Measurements from ENCODE around the gene SLC4A2. TPM values are rescaled to one million over a fixed set of nuclear protein-coding genes. Genes with fewer than 3 reads are reported as not detected.

Gene SLC4A2
- total RNA-seq, 1 experiment from 2014 or later = 164 TPM

DNA sequence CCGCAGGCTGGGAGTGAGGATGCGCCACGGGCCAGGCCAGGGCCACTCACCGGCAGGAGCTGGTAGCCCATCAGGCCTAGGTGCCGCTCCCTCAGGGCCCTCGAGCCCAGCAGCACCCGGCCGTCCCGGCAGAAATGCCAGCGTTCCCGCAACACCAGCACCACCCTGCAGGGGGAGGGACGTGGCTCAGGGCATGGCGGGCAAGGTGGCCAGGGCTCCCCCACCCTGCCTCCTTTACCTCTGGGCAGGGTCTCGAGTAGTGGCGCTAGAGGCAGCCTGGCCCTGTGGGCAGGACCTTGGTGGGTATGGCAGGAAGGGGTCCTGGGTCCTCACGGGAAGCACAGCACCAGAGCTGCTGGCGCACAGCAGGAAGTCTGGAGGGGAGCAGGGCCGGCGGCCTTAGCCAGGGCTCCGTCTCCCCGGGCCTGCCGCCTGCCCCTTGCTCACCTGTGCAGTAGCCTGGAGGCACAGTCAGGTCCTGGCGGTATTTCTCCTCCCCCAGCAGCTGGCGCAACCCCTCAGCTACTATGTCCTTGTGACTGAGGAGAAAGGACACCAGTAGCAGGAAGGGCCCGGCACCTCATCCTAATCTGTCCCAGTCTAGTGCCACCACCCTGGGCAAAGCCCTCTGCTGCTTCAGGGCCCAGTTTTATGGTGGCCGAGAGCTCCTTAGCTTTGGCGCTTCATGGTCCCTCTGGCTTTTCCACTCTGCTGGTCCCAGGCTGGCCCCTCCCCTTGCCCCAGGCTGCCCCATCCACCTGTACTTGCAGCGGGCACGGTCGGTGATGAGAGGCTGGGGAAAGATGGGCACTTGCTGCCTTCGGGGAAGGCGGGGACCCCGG lies 17.7 kb downstream of the SLC4A2 start (continued):
- TF ChIP-seq, protein P1, sequence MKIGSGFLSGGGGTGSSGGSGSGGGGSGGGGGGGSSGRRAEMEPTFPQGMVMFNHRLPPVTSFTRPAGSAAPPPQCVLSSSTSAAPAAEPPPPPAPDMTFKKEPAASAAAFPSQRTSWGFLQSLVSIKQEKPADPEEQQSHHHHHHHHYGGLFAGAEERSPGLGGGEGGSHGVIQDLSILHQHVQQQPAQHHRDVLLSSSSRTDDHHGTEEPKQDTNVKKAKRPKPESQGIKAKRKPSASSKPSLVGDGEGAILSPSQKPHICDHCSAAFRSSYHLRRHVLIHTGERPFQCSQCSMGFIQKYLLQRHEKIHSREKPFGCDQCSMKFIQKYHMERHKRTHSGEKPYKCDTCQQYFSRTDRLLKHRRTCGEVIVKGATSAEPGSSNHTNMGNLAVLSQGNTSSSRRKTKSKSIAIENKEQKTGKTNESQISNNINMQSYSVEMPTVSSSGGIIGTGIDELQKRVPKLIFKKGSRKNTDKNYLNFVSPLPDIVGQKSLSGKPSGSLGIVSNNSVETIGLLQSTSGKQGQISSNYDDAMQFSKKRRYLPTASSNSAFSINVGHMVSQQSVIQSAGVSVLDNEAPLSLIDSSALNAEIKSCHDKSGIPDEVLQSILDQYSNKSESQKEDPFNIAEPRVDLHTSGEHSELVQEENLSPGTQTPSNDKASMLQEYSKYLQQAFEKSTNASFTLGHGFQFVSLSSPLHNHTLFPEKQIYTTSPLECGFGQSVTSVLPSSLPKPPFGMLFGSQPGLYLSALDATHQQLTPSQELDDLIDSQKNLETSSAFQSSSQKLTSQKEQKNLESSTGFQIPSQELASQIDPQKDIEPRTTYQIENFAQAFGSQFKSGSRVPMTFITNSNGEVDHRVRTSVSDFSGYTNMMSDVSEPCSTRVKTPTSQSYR (CRISPR knock-in tag; IDR thresholded peaks at IDR 0.05) = no peak
- TF ChIP-seq, protein P2, sequence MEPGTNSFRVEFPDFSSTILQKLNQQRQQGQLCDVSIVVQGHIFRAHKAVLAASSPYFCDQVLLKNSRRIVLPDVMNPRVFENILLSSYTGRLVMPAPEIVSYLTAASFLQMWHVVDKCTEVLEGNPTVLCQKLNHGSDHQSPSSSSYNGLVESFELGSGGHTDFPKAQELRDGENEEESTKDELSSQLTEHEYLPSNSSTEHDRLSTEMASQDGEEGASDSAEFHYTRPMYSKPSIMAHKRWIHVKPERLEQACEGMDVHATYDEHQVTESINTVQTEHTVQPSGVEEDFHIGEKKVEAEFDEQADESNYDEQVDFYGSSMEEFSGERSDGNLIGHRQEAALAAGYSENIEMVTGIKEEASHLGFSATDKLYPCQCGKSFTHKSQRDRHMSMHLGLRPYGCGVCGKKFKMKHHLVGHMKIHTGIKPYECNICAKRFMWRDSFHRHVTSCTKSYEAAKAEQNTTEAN (CRISPR knock-in tag; IDR thresholded peaks at IDR 0.05) = no peak
- TF ChIP-seq ZNF423 (CRISPR knock-in tag; IDR thresholded peaks at IDR 0.05) (no peak), ELF4 (CRISPR knock-in tag; IDR thresholded peaks at IDR 0.05; ENCODE audit: low read depth) (no peak), GABPB1 (CRISPR knock-in tag; IDR thresholded peaks at IDR 0.05) (no peak), SP1 (CRISPR knock-in tag; conservative IDR thresholded peaks at IDR 0.05) (peak; percentile 66), GRHL2 (CRISPR knock-in tag; IDR thresholded peaks at IDR 0.05; ENCODE audit: insufficient replicate concordance, severe bottlenecking) (no peak), CREM (CRISPR knock-in tag; IDR thresholded peaks at IDR 0.05) (no peak), NR3C1 (CRISPR knock-in tag; conservative IDR thresholded peaks at IDR 0.05; ENCODE audit: low read depth) (no peak), NR2C2 (CRISPR knock-in tag; IDR thresholded peaks at IDR 0.05) (no peak), ESRRA (CRISPR knock-in tag; IDR thresholded peaks at IDR 0.05; ENCODE audit: borderline replicate concordance) (no peak), USF1 (CRISPR knock-in tag; IDR thresholded peaks at IDR 0.05) (no peak), STAT6 (CRISPR knock-in tag; conservative IDR thresholded peaks at IDR 0.05; ENCODE audit: low read depth) (no peak), TEAD4 (CRISPR knock-in tag; IDR thresholded peaks at IDR 0.05) (no peak), SOX15 (CRISPR knock-in tag; IDR thresholded peaks at IDR 0.05) (no peak), SMAD3 (CRISPR knock-in tag; IDR thresholded peaks at IDR 0.05; ENCODE audit: borderline replicate concordance) (no peak), ZNF263 (CRISPR knock-in tag; IDR thresholded peaks at IDR 0.05; ENCODE audit: low read depth) (no peak)
- TF ChIP-seq, protein P3, sequence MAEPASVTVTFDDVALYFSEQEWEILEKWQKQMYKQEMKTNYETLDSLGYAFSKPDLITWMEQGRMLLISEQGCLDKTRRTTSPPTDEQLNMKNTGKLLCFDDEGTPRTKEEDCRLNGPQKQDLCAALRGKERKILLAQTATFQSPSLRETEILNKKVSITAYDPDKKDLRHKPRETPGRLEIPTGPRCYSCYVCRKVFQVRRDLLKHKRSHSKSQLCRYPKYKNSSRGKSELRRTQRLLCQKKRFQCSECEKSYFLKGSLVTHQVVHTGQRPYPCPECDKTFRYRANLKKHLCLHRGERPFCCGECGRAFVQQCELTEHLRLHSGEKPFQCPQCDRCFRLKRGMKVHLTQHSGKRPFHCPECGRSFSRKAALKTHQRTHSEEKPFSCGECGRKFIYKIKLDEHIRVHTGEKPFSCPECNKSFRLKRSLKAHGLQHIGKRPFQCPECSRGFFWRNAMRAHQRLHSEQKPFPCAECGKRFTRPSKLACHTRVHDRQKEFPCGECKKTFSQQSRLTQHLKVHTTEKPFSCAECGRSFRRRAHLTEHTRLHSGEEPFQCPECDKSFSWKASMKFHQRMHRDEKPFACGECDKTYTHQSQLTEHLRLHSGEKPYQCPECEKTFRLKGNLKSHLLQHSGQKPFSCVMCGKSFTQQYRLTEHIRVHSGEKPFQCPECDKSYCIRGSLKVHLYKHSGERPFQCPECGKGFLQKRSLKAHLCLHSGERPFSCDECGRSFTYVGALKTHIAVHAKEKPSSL (CRISPR knock-in tag; conservative IDR thresholded peaks at IDR 0.05) = no peak
- TF ChIP-seq, protein P4, sequence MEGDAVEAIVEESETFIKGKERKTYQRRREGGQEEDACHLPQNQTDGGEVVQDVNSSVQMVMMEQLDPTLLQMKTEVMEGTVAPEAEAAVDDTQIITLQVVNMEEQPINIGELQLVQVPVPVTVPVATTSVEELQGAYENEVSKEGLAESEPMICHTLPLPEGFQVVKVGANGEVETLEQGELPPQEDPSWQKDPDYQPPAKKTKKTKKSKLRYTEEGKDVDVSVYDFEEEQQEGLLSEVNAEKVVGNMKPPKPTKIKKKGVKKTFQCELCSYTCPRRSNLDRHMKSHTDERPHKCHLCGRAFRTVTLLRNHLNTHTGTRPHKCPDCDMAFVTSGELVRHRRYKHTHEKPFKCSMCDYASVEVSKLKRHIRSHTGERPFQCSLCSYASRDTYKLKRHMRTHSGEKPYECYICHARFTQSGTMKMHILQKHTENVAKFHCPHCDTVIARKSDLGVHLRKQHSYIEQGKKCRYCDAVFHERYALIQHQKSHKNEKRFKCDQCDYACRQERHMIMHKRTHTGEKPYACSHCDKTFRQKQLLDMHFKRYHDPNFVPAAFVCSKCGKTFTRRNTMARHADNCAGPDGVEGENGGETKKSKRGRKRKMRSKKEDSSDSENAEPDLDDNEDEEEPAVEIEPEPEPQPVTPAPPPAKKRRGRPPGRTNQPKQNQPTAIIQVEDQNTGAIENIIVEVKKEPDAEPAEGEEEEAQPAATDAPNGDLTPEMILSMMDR (IDR thresholded peaks at IDR 0.05) = peak; percentile 45; the same call in 1 of the 2 replicates
- TF ChIP-seq, protein P5, sequence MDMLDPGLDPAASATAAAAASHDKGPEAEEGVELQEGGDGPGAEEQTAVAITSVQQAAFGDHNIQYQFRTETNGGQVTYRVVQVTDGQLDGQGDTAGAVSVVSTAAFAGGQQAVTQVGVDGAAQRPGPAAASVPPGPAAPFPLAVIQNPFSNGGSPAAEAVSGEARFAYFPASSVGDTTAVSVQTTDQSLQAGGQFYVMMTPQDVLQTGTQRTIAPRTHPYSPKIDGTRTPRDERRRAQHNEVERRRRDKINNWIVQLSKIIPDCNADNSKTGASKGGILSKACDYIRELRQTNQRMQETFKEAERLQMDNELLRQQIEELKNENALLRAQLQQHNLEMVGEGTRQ (CRISPR knock-in tag; IDR thresholded peaks at IDR 0.05) = no peak
- TF ChIP-seq, protein P6, sequence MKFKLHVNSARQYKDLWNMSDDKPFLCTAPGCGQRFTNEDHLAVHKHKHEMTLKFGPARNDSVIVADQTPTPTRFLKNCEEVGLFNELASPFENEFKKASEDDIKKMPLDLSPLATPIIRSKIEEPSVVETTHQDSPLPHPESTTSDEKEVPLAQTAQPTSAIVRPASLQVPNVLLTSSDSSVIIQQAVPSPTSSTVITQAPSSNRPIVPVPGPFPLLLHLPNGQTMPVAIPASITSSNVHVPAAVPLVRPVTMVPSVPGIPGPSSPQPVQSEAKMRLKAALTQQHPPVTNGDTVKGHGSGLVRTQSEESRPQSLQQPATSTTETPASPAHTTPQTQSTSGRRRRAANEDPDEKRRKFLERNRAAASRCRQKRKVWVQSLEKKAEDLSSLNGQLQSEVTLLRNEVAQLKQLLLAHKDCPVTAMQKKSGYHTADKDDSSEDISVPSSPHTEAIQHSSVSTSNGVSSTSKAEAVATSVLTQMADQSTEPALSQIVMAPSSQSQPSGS (CRISPR knock-in tag; IDR thresholded peaks at IDR 0.05; ENCODE audit: borderline replicate concordance, low read depth) = no peak
- TF ChIP-seq, protein P7, sequence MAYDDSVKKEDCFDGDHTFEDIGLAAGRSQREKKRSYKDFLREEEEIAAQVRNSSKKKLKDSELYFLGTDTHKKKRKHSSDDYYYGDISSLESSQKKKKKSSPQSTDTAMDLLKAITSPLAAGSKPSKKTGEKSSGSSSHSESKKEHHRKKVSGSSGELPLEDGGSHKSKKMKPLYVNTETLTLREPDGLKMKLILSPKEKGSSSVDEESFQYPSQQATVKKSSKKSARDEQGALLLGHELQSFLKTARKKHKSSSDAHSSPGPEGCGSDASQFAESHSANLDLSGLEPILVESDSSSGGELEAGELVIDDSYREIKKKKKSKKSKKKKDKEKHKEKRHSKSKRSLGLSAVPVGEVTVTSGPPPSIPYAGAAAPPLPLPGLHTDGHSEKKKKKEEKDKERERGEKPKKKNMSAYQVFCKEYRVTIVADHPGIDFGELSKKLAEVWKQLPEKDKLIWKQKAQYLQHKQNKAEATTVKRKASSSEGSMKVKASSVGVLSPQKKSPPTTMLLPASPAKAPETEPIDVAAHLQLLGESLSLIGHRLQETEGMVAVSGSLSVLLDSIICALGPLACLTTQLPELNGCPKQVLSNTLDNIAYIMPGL (CRISPR knock-in tag; IDR thresholded peaks at IDR 0.05) = 0 out of 2 replicates have a peak, but pooled peaks have one; percentile 51
